Astrocyte (in vitro differentiated cells and primary cell): ENCODE measurements around the gene ATP9A.

Source experiments
- CTCF ChIP-seq: IDR thresholded peaks from 2 replicates; pipeline ENCODE4 v1.5.1; 2011; ENCODE audit warnings: low read depth, mild to moderate bottlenecking, inconsistent platforms, low read length, moderate library complexity; ENCODE audit not compliant: insufficient read depth
- EZH2 ChIP-seq: IDR thresholded peaks from 2 replicates; pipeline ENCODE4 v1.6.1; 2012; ENCODE audit warnings: mild to moderate bottlenecking, low read length, inconsistent platforms; ENCODE audit not compliant: insufficient read depth

GRCh38 chr20:51799401-51799860, 31.2 kb upstream of the ATP9A start:
- TF ChIP-seq CTCF (no peak), EZH2 (no peak)
